ENCODE data around the gene GMPS. TPM values are rescaled to one million over a fixed set of nuclear protein-coding genes. Genes with fewer than 3 reads are reported as not detected.

The GMPS gene
- total and polyA plus RNA-seq, 2 donors from 2014 or later: 21.1 to 43.9 TPM

DNA sequence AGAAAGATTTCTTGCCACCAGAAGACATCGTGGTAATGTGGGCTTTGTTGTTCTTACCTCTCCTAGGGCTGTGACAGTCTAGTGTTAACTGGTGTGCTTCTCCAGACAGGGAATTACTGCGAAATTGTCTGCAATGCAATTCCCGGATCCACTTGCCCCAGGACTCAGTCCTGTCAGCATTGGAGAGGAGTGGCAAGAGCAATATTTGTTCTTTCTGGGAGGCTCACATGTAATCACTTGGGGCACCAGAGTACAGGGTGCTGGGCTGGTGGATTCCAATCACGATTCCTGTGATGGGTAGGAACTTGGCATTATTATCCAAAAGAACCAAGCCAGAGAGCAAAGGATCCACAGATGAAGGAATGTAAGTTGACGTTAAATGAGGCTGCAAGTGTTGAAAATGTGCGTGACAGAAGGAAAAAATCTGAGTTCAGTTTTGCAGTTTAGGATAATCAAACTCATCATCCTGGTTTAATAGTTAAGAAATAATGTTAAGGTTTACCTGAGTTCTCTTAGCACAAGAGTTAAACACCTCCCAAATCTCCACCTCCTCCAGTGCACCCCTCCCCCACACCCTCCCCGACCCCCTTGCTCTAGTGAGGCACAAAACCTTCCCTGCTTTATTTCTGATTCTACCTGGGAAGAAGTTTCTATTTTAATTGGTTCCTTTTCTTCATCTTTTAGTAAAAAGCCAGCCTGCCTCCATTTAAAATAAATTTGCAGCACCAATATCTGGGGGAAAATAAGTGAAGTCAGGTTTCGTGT lies 79.2 kb downstream of the GMPS start:
- no peak for FAIRE-seq
- no peaks in the 10 kb centered on the region for H3K27me3 ChIP-seq (ENCODE audit: control insufficient read depth, insufficient read depth, low read length)
- no peaks in the 10 kb centered on the region for H3K36me3 ChIP-seq (ENCODE audit: control insufficient read depth in 2 of 3, insufficient read depth in 3 of 3, low read length in 3 of 3)
- no peak overlapping the region for H3K4me3 ChIP-seq (ENCODE audit: low read length in 3 of 3)
- intact Hi-C loops (cut with DNase I): no loop called here
- H3K27ac ChIP-seq (ENCODE audit: low read depth in 2 of 2, low read length in 2 of 2): no peak overlapping the region
- no peak overlapping the region for H3K9ac ChIP-seq (ENCODE audit: low read length in 3 of 3)
- TF ChIP-seq, protein P1, sequence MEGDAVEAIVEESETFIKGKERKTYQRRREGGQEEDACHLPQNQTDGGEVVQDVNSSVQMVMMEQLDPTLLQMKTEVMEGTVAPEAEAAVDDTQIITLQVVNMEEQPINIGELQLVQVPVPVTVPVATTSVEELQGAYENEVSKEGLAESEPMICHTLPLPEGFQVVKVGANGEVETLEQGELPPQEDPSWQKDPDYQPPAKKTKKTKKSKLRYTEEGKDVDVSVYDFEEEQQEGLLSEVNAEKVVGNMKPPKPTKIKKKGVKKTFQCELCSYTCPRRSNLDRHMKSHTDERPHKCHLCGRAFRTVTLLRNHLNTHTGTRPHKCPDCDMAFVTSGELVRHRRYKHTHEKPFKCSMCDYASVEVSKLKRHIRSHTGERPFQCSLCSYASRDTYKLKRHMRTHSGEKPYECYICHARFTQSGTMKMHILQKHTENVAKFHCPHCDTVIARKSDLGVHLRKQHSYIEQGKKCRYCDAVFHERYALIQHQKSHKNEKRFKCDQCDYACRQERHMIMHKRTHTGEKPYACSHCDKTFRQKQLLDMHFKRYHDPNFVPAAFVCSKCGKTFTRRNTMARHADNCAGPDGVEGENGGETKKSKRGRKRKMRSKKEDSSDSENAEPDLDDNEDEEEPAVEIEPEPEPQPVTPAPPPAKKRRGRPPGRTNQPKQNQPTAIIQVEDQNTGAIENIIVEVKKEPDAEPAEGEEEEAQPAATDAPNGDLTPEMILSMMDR (IDR thresholded peaks at IDR 0.05; ENCODE audit: borderline replicate concordance, extremely low read depth, insufficient read depth): no peak
- H3K9me3 ChIP-seq (ENCODE audit: control insufficient read depth in 2 of 3, insufficient read depth in 1 of 3, low read length in 3 of 3): no peaks in the 10 kb centered on the region
- no peaks in the 10 kb centered on the region for H3K4me1 ChIP-seq (ENCODE audit: control insufficient read depth in 2 of 3, insufficient read depth in 2 of 3, low read depth in 1 of 3, low read length in 3 of 3)
- DNase-seq: no peak

DNA sequence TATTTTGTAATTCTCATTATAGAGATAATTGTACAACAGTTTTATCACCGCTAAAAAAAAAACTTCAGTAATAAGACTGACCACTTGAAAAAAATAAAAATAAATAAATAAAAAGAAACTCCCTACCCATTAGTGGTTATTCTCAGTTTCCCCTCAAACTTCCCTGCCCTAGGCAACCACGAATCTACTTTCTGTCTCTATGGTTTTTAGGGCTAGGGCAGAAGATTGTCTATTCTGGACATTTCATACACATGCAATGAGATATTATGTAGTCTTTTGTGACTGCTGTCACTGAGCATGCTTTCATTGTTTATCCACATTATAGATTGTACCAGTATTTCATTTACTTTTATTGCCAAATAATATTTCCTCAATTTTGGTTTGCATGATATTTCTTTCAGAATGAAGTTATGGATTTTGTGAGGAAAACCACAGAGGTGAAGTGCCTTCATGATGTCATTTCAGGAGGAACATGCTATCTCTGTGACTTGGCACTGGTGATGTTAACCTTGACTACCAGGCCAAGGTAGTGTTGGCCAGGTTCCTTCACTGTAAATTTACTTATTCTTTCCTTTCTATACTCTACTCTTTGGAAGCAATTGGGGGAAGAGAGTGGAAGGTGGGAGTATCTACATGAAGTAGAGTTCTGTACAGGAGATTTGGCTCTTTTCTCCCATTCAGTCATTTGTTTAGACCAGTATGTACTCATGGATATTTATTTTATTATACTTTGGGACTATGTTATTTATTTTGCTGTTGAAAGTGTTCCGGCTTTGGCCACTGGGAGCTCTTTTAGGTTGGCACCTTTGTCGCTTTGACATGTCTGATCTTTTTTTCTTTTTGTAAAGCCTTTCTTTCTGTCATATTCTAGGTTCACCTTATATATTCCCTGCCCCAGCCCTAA lies 86.3 kb downstream of the GMPS start:
- Histone ChIP-seq H3K27me3 (ENCODE audit: control insufficient read depth, insufficient read depth, low read length) (no peaks in the 10 kb centered on the region), H3K27ac (ENCODE audit: low read depth in 2 of 2, low read length in 2 of 2) (no peak overlapping the region), H3K9me3 (ENCODE audit: control insufficient read depth in 2 of 3, insufficient read depth in 1 of 3, low read length in 3 of 3) (no peaks in the 10 kb centered on the region), H3K36me3 (ENCODE audit: control insufficient read depth in 2 of 3, insufficient read depth in 3 of 3, low read length in 3 of 3) (no peaks in the 10 kb centered on the region), H3K9ac (ENCODE audit: low read length in 3 of 3) (no peak overlapping the region), H3K4me3 (ENCODE audit: low read length in 3 of 3) (no peak overlapping the region), H3K4me1 (ENCODE audit: control insufficient read depth in 2 of 3, insufficient read depth in 2 of 3, low read depth in 1 of 3, low read length in 3 of 3) (no peaks in the 10 kb centered on the region)
- intact Hi-C loops (cut with DNase I): no loop called here
- DNase-seq: no peak
- TF ChIP-seq, protein P1 (IDR thresholded peaks at IDR 0.05; ENCODE audit: borderline replicate concordance, extremely low read depth, insufficient read depth): no peak
- FAIRE-seq: no peak

DNA sequence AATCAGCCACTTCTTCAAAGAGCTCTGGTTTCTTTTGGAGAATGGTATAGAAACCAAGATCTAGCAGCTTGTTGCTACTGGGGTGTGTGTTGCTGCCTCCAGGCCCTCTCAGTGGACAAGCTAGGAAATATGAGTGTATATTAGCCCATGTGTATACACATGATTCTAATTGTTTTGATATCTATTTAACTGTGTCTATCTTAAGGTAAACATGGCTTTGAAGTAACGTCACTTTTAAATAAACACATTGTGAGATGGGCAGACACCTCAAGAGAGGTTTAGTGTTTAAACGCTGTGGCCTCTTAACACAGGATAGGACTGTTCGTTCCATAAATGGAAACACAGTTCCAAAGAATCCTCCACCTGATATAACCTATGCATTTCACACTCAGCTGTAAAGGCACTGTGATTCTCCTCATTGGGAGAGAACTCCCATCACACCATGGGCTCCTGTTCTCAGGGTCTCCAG lies 87.0 kb downstream of the GMPS start:
- intact Hi-C loops (cut with DNase I): no loop called here
- DNase-seq (no peak), FAIRE-seq (no peak)
- no peak overlapping the region for H3K27ac ChIP-seq (ENCODE audit: low read depth in 2 of 2, low read length in 2 of 2)
- H3K9me3 ChIP-seq (ENCODE audit: control insufficient read depth in 2 of 3, insufficient read depth in 1 of 3, low read length in 3 of 3): no peaks in the 10 kb centered on the region
- TF ChIP-seq, protein P1 (IDR thresholded peaks at IDR 0.05; ENCODE audit: borderline replicate concordance, extremely low read depth, insufficient read depth): no peak
- H3K4me1 ChIP-seq (ENCODE audit: control insufficient read depth in 2 of 3, insufficient read depth in 2 of 3, low read depth in 1 of 3, low read length in 3 of 3): no peaks in the 10 kb centered on the region
- no peaks in the 10 kb centered on the region for H3K27me3 ChIP-seq (ENCODE audit: control insufficient read depth, insufficient read depth, low read length)
- no peak overlapping the region for H3K9ac ChIP-seq (ENCODE audit: low read length in 3 of 3)
- H3K4me3 ChIP-seq (ENCODE audit: low read length in 3 of 3): no peak overlapping the region
- no peaks in the 10 kb centered on the region for H3K36me3 ChIP-seq (ENCODE audit: control insufficient read depth in 2 of 3, insufficient read depth in 3 of 3, low read length in 3 of 3)
